Testis (tissue), 3 donors: ENCODE measurements around the gene CACNA1D. TPM values are rescaled to one million over a fixed set of nuclear protein-coding genes. Genes with fewer than 3 reads are reported as not detected.

Experiments used
- DNase-seq: peaks from one replicate; pipeline ENCODE4 v3.0.0-alpha.2; 2019
- H3K27ac ChIP-seq, 2 donors: fragments of 200-600 bp; sonication (generic); one replicate each; pipeline ENCODE4 v1.5.1; 2019
- H3K27me3 ChIP-seq: fragments of 200-600 bp; sonication (generic); one replicate; pipeline ENCODE4 v1.5.1; 2019
- H3K36me3 ChIP-seq: fragments of 200-600 bp; sonication (generic); one replicate; pipeline ENCODE4 v1.5.1; 2017; ENCODE audit warnings: low read depth; ENCODE audit errors: missing control alignments
- H3K4me1 ChIP-seq: fragments of 200-600 bp; sonication (generic); one replicate; pipeline ENCODE4 v1.5.1; 2019
- H3K4me3 ChIP-seq, 2 donors: fragments of 200-600 bp; sonication (generic); one replicate each; pipeline ENCODE4 v1.5.1; 2017 to 2019
- H3K9me3 ChIP-seq: fragments of 200-600 bp; sonication (generic); one replicate; pipeline ENCODE4 v1.5.1; 2017
- POLR2A ChIP-seq: fragments of 450-650 bp; IDR thresholded peaks from one replicate; pipeline ENCODE4 v1.6.1; 2017; ENCODE audit warnings: antibody characterized with exemption, mild to moderate bottlenecking, moderate library complexity
- WGBS, 2 donors: methylation state at CpG; one replicate each; pipeline ENCODE4 v1.1.5; 2018; 5-methylcytosine and 5-hydroxymethylcytosine counted together
- intact Hi-C: fragments of 100-400 bp; cut with DNase I; formaldehyde crosslinking; loops from one replicate; pipeline ENCODE4 v1.15.1; 2023; ENCODE audit warnings: low total_unique reads
- polyA plus RNA-seq: library from polyadenylated mRNA; stranded (reverse); fragments of 350-450 nt; fragmentation: Illumina TruSeq; extraction: RNeasy Lipid Tissue Mini Kit (QIAGEN cat#74804); gene quantifications from one replicate; pipeline ENCODE4 v1.2.3, GENCODE V29; 2014; ENCODE audit warnings: low read depth, low replicate concordance; ENCODE audit not compliant: insufficient read depth
- total RNA-seq, 2 donors: library from RNA; depleted of rRNA; stranded (reverse); fragments of >200 nt; gene quantifications; one replicate each; pipeline ENCODE4 v1.2.3, GENCODE V29; 2016
- TF ChIP-seq, protein P1 (sequence below), 3 experiments: fragments of 450-650 bp in 2 of 3; fragments of 200-600 bp in 1 of 3; sonication (generic) in 1 of 3; IDR thresholded peaks; one replicate each; pipeline ENCODE4 v1.5.1; 2016 to 2019; ENCODE audit warnings: antibody characterized with exemption in 3 of 3, mild to moderate bottlenecking in 2 of 3, moderate library complexity in 1 of 3

CACNA1D gene
- total and polyA plus RNA-seq, 3 donors from 2014 or later = 8.0 to 39.0 (median 37.6) TPM

DNA sequence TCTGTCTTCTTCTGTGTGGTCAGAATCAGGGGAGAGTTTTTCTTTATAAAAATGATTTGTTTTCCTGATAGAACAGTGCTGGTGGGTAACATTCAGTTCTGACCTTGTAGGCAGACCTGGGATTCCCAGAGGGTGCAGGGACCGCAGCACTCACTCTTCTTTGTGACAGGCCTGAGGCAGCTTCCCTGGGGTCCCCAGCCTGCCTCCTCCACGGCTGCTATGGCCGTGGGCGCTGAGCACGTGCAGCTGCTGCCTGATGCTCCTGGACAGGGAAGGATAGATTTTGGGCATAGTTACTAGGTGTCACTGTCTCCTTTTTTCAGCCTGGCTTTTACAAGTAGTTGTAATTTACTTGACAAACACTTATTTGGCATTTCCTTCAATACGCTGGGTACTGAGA is 39.1 kb downstream of the CACNA1D start:
- no peak for DNase-seq

DNA sequence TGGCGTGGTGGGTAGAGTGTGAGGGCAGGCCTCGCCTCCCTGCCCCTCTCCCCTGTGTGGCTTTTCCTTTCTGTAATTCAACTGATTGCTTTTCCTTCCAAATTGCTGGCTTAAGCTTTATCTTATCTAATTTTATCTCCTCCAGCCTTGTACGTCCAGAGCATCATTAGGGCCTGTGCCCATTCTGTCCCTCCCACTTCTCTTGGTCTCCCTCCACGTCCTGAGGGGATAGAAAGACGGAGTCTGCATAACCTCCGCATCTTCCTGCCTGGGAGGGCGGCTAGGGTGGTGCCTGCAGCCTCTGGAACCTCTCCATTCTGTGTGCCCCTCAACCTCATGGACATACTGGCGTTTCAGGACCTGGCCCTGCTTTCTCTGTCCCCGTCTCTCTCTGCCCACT is 39.8 kb downstream of the CACNA1D start:
- WGBS, 2 donors = 60 to 74% methylated on average over 9 of the region's 9 CpGs
- no peak for DNase-seq
- intact Hi-C loops = no loop called here
- Histone ChIP-seq H3K9me3 (no peaks in the 10 kb centered on the region), H3K4me1 (peaks cover 11% of the 10 kb centered on the region), H3K27me3 (no peaks in the 10 kb centered on the region), H3K27ac (peak overlapping the region in 1 of 2 donors; percentile 21), H3K4me3 (no peak overlapping the region), H3K36me3 (no peaks in the 10 kb centered on the region)
- TF ChIP-seq, protein P1, sequence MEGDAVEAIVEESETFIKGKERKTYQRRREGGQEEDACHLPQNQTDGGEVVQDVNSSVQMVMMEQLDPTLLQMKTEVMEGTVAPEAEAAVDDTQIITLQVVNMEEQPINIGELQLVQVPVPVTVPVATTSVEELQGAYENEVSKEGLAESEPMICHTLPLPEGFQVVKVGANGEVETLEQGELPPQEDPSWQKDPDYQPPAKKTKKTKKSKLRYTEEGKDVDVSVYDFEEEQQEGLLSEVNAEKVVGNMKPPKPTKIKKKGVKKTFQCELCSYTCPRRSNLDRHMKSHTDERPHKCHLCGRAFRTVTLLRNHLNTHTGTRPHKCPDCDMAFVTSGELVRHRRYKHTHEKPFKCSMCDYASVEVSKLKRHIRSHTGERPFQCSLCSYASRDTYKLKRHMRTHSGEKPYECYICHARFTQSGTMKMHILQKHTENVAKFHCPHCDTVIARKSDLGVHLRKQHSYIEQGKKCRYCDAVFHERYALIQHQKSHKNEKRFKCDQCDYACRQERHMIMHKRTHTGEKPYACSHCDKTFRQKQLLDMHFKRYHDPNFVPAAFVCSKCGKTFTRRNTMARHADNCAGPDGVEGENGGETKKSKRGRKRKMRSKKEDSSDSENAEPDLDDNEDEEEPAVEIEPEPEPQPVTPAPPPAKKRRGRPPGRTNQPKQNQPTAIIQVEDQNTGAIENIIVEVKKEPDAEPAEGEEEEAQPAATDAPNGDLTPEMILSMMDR (IDR thresholded peaks at IDR 0.05) = no peak
- no peak for TF ChIP-seq POLR2A

More for the DNA sequence above, 39.1 kb downstream of the CACNA1D start:
- intact Hi-C loops = no loop called here
- H3K27me3 ChIP-seq = no peaks in the 10 kb centered on the region
- H3K27ac ChIP-seq = no peak overlapping the region
- no peaks in the 10 kb centered on the region for H3K36me3 ChIP-seq
- no peaks in the 10 kb centered on the region for H3K9me3 ChIP-seq
- H3K4me3 ChIP-seq = no peak overlapping the region
- peaks cover 11% of the 10 kb centered on the region for H3K4me1 ChIP-seq
- TF ChIP-seq, protein P1 (IDR thresholded peaks at IDR 0.05) = no peak
- no peak for TF ChIP-seq POLR2A
- WGBS, 2 donors = 83% methylated on average over 5 to 6 of the region's 6 CpGs

DNA sequence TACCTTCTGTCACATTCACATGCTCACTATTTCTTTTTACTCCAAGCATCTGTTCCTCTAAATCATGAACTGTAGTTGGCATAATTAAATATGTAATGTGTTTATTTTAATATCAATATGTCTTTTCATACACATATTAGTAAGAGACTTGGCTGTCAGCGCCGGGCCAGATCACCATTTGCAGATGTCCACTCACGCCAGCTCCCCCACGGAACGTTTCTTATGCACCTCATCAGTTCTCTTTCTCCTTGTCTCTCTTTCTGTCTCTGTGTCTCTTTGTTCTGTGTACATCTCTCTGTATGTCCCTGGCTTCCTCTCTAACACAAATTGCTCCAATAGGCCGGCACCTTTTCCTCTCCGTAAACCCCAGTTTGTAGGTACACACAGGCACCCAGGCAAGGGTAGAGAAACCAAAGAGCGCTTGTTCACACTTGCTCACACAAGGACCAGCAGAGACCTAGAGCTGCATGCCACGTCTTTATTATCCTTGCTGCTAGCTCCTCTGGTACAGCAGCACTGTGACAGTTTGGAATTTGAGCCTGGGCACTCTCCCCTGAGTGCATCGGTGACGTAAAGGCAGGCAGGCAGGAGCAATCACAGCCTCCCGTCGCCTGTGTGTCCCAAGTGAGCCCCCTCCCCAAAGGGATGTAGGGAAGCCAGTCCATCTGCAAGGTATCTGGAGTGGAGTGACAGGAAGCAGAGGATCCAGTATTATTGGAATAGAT is 40.4 kb downstream of the CACNA1D start:
- 59 to 65% methylated on average over 13 of the region's 13 CpGs for WGBS, 2 donors
- H3K4me1 ChIP-seq = peaks cover 11% of the 10 kb centered on the region
- no peaks in the 10 kb centered on the region for H3K9me3 ChIP-seq
- H3K27me3 ChIP-seq = no peaks in the 10 kb centered on the region
- H3K4me3 ChIP-seq = no peak overlapping the region
- no peak for DNase-seq
- peak overlapping the region in 1 of 2 donors; percentile 44 for H3K27ac ChIP-seq
- intact Hi-C loops = no loop called here
- TF ChIP-seq, protein P1 (IDR thresholded peaks at IDR 0.05) = no peak
- no peak for TF ChIP-seq POLR2A
- H3K36me3 ChIP-seq = no peaks in the 10 kb centered on the region

DNA sequence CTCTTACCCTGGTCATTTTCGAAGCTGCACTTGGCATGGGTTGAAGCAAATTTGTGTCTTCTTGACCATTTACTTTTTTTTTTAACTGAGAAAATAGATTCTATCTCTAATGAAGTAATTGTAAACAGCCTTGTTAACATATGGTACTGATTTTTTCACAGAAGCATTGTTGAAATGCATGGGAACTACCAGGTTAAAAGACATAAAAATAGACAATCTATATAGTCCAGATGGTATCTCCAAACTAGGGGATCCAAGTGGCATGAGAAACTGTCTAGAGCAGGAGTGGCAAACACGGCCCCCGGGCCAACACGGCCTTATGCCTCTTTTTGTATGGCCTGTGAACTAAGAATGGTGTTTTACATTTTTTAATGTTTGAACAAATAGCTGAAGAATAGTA is 41.9 kb downstream of the CACNA1D start:
- no peaks in the 10 kb centered on the region for H3K9me3 ChIP-seq
- WGBS, 2 donors = 82 to 85% methylated on average over 4 of the region's 4 CpGs
- H3K4me3 ChIP-seq = no peak overlapping the region
- H3K36me3 ChIP-seq = no peaks in the 10 kb centered on the region
- H3K27ac ChIP-seq = no peak overlapping the region
- peaks cover 11% of the 10 kb centered on the region for H3K4me1 ChIP-seq
- H3K27me3 ChIP-seq = no peaks in the 10 kb centered on the region
- no peak for DNase-seq
- intact Hi-C loops = no loop called here
- TF ChIP-seq, protein P1 (IDR thresholded peaks at IDR 0.05) = no peak
- TF ChIP-seq POLR2A = no peak

DNA sequence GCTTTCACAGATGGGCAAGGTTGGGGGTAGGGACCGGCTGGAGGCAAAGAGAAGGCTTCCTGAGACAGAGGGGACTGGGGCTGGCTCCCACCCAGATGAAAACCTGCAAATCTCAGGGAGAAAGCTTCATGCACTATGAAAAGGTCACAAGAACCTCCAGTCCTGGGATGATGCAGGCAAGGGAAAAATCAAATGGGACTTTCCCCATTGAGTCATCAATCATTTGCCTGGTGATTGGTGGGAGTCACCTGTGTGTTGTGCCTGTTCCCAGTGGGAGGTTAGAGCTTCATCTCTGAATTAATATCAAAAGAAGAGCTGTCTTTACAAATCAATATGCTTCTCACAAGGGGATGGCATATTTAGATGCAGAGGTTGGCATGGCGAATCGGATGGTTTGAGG is 49.9 kb downstream of the CACNA1D start:
- peaks cover 8% of the 10 kb centered on the region for H3K4me1 ChIP-seq
- no peak for TF ChIP-seq POLR2A
- TF ChIP-seq, protein P1 (IDR thresholded peaks at IDR 0.05) = no peak
- no peak overlapping the region for H3K27ac ChIP-seq
- intact Hi-C loops = no loop called here
- H3K4me3 ChIP-seq = no peak overlapping the region
- H3K9me3 ChIP-seq = no peaks in the 10 kb centered on the region
- no peaks in the 10 kb centered on the region for H3K27me3 ChIP-seq
- no peaks in the 10 kb centered on the region for H3K36me3 ChIP-seq
- 90 to 95% methylated on average over 3 of the region's 3 CpGs for WGBS, 2 donors
- DNase-seq = no peak
